HEK293 (cell line): ENCODE results near the gene CRY1.

Experiments used
- CTCF ChIA-PET: fragments of 350-600 bp; formaldehyde crosslinking; extraction: SDS; loops from one replicate; lab custom pipeline; 2021; ENCODE audit warnings: antibody characterized with exemption; lab: Yijun Ruan, JAX
- POLR2A ChIA-PET: fragments of 300-600 bp; formaldehyde crosslinking; extraction: SDS; loops from one replicate; lab custom pipeline; 2020; ENCODE audit warnings: antibody characterized with exemption, inconsistent platforms; lab: Yijun Ruan, JAX
- H3K27ac ChIP-seq: fragments of 200-500 bp; sonication (Bioruptor generic); 2 replicates; pipeline ENCODE4 v1.5.1; 2014; ENCODE audit warnings: low read depth, low read length, control low read depth, inconsistent platforms; ENCODE audit errors: extremely low read depth
- H3K36me3 ChIP-seq, 2 experiments: fragments of 200-500 bp in 1 of 2; sonication (Bioruptor generic) in 1 of 2; 1 replicate in 1 of 2; 2 replicates in 1 of 2; pipeline ENCODE4 v1.5.1; 2014 to 2017; ENCODE audit warnings: inconsistent platforms in 2 of 2, low read length in 2 of 2; ENCODE audit not compliant: control insufficient read depth in 2 of 2, insufficient read depth in 1 of 2
- H3K4me1 ChIP-seq: fragments of 200-500 bp; sonication (Bioruptor generic); 2 replicates; pipeline ENCODE4 v1.5.1; 2014; ENCODE audit warnings: mild to moderate bottlenecking, low read length, inconsistent platforms; ENCODE audit not compliant: control insufficient read depth, insufficient read depth
- H3K4me3 ChIP-seq: 2 replicates; pipeline ENCODE4 v1.5.1; 2011; ENCODE audit warnings: low read depth, mild to moderate bottlenecking, control low read depth, low read length, moderate library complexity
- H3K9me3 ChIP-seq: fragments of 200-500 bp; sonication (Bioruptor generic); 2 replicates; pipeline ENCODE4 v1.5.1; 2014; ENCODE audit warnings: low read depth, low read length, inconsistent platforms; ENCODE audit not compliant: control insufficient read depth, insufficient read depth
- HOXC10 ChIP-seq: sonication (generic); formaldehyde crosslinking; IDR thresholded peaks from 2 replicates; pipeline ENCODE4 v1.8.1; 2023; ENCODE audit warnings: mild to moderate bottlenecking, missing genetic modification reagents
- RBAK ChIP-seq: fragments of 450-650 bp; formaldehyde crosslinking; IDR thresholded peaks from 2 replicates; pipeline ENCODE4 v1.5.1; 2016; ENCODE audit warnings: missing biosample characterization, missing genetic modification characterization
- SCRT1 ChIP-seq: fragments of 450-650 bp; formaldehyde crosslinking; IDR thresholded peaks from 2 replicates; pipeline ENCODE4 v1.5.1; 2016; ENCODE audit warnings: missing biosample characterization, missing genetic modification characterization, borderline replicate concordance
- ZBTB20 ChIP-seq: fragments of 450-650 bp; formaldehyde crosslinking; IDR thresholded peaks from 2 replicates; pipeline ENCODE4 v1.5.1; 2016; ENCODE audit warnings: missing biosample characterization, missing genetic modification characterization
- ZEB2 ChIP-seq: fragments of 450-650 bp; formaldehyde crosslinking; IDR thresholded peaks from 2 replicates; pipeline ENCODE4 v1.5.1; 2016; ENCODE audit warnings: missing biosample characterization, missing genetic modification characterization
- ZNF112 ChIP-seq: fragments of 450-650 bp; formaldehyde crosslinking; IDR thresholded peaks from 2 replicates; pipeline ENCODE4 v1.5.0; 2017; ENCODE audit warnings: missing biosample characterization, missing genetic modification characterization
- ZNF138 ChIP-seq: fragments of 450-650 bp; formaldehyde crosslinking; IDR thresholded peaks from 2 replicates; pipeline ENCODE4 v1.5.1; 2016; ENCODE audit warnings: missing biosample characterization, missing genetic modification characterization, borderline replicate concordance
- ZNF157 ChIP-seq: fragments of 450-650 bp; formaldehyde crosslinking; IDR thresholded peaks from 2 replicates; pipeline ENCODE4 v1.5.1; 2016; ENCODE audit warnings: missing biosample characterization, missing genetic modification characterization
- ZNF184 ChIP-seq: fragments of 450-650 bp; IDR thresholded peaks from 2 replicates; pipeline ENCODE4 v1.5.1; 2018; ENCODE audit warnings: missing biosample characterization, mild to moderate bottlenecking, missing genetic modification characterization
- ZNF266 ChIP-seq: fragments of 450-650 bp; formaldehyde crosslinking; IDR thresholded peaks from 2 replicates; pipeline ENCODE4 v1.5.1; 2016; ENCODE audit warnings: missing biosample characterization, missing genetic modification characterization, low read depth
- ZNF394 ChIP-seq: fragments of 450-650 bp; formaldehyde crosslinking; IDR thresholded peaks from 2 replicates; pipeline ENCODE4 v1.5.1; 2016; ENCODE audit warnings: missing biosample characterization, missing genetic modification characterization, mild to moderate bottlenecking, moderate library complexity, borderline replicate concordance
- ZNF416 ChIP-seq: fragments of 450-650 bp; formaldehyde crosslinking; IDR thresholded peaks from 2 replicates; pipeline ENCODE4 v1.5.1; 2016; ENCODE audit warnings: missing biosample characterization, missing genetic modification characterization
- ZNF529 ChIP-seq: fragments of 450-650 bp; formaldehyde crosslinking; IDR thresholded peaks from 2 replicates; pipeline ENCODE4 v1.5.1; 2017; ENCODE audit warnings: missing genetic modification characterization, missing biosample characterization; ENCODE audit not compliant: insufficient replicate concordance
- ZNF549 ChIP-seq: fragments of 450-650 bp; IDR thresholded peaks from 2 replicates; pipeline ENCODE4 v1.5.1; 2018; ENCODE audit warnings: missing biosample characterization, missing genetic modification characterization, mild to moderate bottlenecking, inconsistent platforms, moderate library complexity
- ZNF626 ChIP-seq: fragments of 450-650 bp; sonication (Bioruptor Pico); formaldehyde crosslinking; IDR thresholded peaks from 2 replicates; pipeline ENCODE4 v1.5.1; 2018; ENCODE audit warnings: missing biosample characterization, missing genetic modification characterization, inconsistent platforms
- ZNF670 ChIP-seq: fragments of 450-650 bp; formaldehyde crosslinking; IDR thresholded peaks from 2 replicates; pipeline ENCODE4 v1.5.1; 2016; ENCODE audit warnings: missing biosample characterization, missing genetic modification characterization, low read depth
- ZNF707 ChIP-seq: fragments of 450-650 bp; formaldehyde crosslinking; IDR thresholded peaks from 2 replicates; pipeline ENCODE4 v1.5.1; 2016; ENCODE audit warnings: missing biosample characterization, missing genetic modification characterization
- ZNF830 ChIP-seq: fragments of 450-650 bp; IDR thresholded peaks from 2 replicates; pipeline ENCODE4 v1.5.0; 2018; ENCODE audit warnings: missing biosample characterization, missing genetic modification characterization, low read depth, mild to moderate bottlenecking, moderate library complexity
- TF ChIP-seq, protein P1 (sequence below): fragments of 450-650 bp; formaldehyde crosslinking; IDR thresholded peaks from 2 replicates; pipeline ENCODE4 v1.5.1; 2017; ENCODE audit warnings: missing biosample characterization, missing genetic modification characterization
- TF ChIP-seq, protein P2 (sequence below): fragments of 450-650 bp; formaldehyde crosslinking; IDR thresholded peaks from 2 replicates; pipeline ENCODE4 v1.5.1; 2016; ENCODE audit warnings: missing biosample characterization, missing genetic modification characterization
- TF ChIP-seq, protein P3 (sequence below): fragments of 450-650 bp; formaldehyde crosslinking; IDR thresholded peaks from 2 replicates; pipeline ENCODE4 v1.5.1; 2017; ENCODE audit warnings: missing biosample characterization, missing genetic modification characterization
- TF ChIP-seq, protein P4 (sequence below): fragments of 450-650 bp; formaldehyde crosslinking; IDR thresholded peaks from 2 replicates; pipeline ENCODE4 v1.5.1; 2016; ENCODE audit warnings: missing biosample characterization, missing genetic modification characterization

Gene CRY1

DNA sequence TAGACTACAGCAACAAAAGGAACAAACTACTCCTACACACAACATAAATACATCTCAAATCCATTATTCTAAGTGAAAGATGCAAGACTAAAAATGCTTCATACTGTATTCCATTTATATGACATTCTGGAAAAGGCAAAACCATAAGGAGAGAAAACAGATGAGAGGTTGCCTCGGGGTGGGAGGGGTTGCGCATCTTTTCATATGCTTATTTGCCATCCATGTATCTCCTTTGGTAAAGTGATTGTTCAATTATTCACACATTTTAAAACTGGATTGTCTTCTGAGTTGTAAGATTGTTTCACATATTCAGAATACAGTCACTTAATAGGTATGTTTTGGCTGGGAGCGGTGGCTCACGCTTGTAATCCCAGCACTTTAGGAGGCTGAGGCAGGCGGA is 142.8 kb downstream of the CRY1 start:
- no peaks in the 10 kb centered on the region for H3K36me3 ChIP-seq
- CTCF ChIA-PET = no interaction called here
- H3K27ac ChIP-seq = no peak overlapping the region
- H3K4me3 ChIP-seq = no peak overlapping the region
- POLR2A ChIA-PET = no interaction called here
- peaks cover 9% of the 10 kb centered on the region; the same call in 1 of the 2 replicates for H3K4me1 ChIP-seq
- TF ChIP-seq ZNF707 (tag by site-specific recombination) (no peak), RBAK (tag by site-specific recombination) (no peak), ZNF112 (no peak), ZNF266 (tag by site-specific recombination) (no peak), ZNF830 (tag by site-specific recombination) (no peak), ZNF670 (tag by site-specific recombination) (no peak), ZNF549 (tag by site-specific recombination) (no peak)
- TF ChIP-seq, protein P1, sequence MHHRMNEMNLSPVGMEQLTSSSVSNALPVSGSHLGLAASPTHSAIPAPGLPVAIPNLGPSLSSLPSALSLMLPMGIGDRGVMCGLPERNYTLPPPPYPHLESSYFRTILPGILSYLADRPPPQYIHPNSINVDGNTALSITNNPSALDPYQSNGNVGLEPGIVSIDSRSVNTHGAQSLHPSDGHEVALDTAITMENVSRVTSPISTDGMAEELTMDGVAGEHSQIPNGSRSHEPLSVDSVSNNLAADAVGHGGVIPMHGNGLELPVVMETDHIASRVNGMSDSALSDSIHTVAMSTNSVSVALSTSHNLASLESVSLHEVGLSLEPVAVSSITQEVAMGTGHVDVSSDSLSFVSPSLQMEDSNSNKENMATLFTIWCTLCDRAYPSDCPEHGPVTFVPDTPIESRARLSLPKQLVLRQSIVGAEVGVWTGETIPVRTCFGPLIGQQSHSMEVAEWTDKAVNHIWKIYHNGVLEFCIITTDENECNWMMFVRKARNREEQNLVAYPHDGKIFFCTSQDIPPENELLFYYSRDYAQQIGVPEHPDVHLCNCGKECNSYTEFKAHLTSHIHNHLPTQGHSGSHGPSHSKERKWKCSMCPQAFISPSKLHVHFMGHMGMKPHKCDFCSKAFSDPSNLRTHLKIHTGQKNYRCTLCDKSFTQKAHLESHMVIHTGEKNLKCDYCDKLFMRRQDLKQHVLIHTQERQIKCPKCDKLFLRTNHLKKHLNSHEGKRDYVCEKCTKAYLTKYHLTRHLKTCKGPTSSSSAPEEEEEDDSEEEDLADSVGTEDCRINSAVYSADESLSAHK = no peak
- H3K9me3 ChIP-seq = no peaks in the 10 kb centered on the region

DNA sequence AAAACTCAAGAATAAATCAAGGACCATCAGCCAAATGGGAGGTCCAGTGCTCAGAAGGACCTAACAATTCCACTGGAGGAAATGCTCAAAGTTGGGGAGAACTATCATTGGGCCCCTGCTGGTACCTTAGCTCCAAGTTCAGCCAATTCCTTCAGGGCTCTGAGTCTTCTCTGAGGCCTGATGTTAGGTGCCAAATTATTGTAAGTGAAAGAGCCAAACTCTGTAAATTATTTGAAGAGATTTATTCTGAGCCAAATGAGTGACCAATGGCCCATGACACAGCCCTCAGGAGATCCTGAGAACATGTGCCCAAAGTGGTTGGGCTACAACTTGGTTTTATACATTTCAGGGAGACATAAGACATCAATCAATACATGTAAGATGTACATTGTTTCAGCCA is 145.9 kb downstream of the CRY1 start:
- H3K4me3 ChIP-seq = no peak overlapping the region
- no peaks in the 10 kb centered on the region for H3K4me1 ChIP-seq
- TF ChIP-seq SCRT1 (tag by site-specific recombination) (no peak), ZBTB20 (tag by site-specific recombination) (no peak), ZNF138 (tag by site-specific recombination) (no peak), ZNF529 (no peak), ZNF184 (tag by site-specific recombination) (no peak), ZNF394 (tag by site-specific recombination) (no peak), HOXC10 (CRISPR knock-in tag) (no peak)
- TF ChIP-seq, protein P2, sequence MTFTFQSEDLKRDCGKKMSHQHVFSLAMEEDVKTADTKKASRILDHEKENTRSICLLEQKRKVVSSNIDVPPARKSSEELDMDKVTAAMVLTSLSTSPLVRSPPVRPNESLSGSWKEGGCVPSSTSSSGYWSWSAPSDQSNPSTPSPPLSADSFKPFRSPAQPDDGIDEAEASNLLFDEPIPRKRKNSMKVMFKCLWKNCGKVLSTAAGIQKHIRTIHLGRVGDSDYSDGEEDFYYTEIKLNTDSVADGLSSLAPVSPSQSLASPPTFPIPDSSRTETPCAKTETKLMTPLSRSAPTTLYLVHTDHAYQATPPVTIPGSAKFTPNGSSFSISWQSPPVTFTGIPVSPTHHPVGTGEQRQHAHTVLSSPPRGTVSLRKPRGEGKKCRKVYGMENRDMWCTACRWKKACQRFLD (tag by site-specific recombination) = no peak
- TF ChIP-seq, protein P3, sequence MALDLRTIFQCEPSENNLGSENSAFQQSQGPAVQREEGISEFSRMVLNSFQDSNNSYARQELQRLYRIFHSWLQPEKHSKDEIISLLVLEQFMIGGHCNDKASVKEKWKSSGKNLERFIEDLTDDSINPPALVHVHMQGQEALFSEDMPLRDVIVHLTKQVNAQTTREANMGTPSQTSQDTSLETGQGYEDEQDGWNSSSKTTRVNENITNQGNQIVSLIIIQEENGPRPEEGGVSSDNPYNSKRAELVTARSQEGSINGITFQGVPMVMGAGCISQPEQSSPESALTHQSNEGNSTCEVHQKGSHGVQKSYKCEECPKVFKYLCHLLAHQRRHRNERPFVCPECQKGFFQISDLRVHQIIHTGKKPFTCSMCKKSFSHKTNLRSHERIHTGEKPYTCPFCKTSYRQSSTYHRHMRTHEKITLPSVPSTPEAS (tag by site-specific recombination) = no peak
- POLR2A ChIA-PET = no interaction called here
- H3K36me3 ChIP-seq = no peaks in the 10 kb centered on the region
- no peaks in the 10 kb centered on the region for H3K9me3 ChIP-seq
- H3K27ac ChIP-seq = no peak overlapping the region
- CTCF ChIA-PET = interaction anchor here (1.6 kb wide), 1 partner anchor 9 kb away, joined by 3 read pairs; no protein-coding TSS in a partner anchor

DNA sequence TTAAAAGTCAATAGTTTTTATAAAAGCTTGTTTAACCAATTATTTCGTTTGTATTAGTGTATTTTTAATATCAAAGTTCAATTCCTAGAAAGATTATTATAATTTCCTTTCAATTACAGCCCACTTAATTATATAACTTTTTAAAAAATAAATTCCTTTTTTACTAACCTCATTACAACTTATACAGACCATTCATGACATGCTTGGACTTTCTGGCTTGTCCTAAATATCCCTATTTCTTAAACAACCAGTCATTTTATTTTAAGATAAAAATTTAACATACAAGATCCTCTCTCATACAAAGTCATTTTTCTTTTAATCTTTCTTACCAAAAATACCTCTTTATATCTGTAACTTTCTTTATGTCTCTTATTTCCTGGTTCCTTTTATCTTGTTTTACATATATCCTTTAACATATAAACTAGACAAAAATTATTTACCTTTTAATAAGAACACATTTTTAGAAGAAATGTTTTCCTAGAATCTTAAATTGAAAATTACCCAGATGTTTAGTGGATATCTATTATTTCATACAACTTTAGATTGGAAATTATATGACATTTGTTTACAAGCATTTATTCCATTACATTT is 148.0 kb downstream of the CRY1 start:
- H3K4me3 ChIP-seq = no peak overlapping the region
- H3K9me3 ChIP-seq = no peaks in the 10 kb centered on the region
- no peaks in the 10 kb centered on the region for H3K36me3 ChIP-seq
- POLR2A ChIA-PET = no interaction called here
- H3K4me1 ChIP-seq = no peaks in the 10 kb centered on the region
- CTCF ChIA-PET = no interaction called here
- no peak overlapping the region for H3K27ac ChIP-seq
- TF ChIP-seq ZEB2 (tag by site-specific recombination) (no peak), ZNF157 (no peak), ZNF416 (tag by site-specific recombination) (no peak), ZNF830 (tag by site-specific recombination) (no peak), ZNF626 (tag by site-specific recombination) (0 out of 2 replicates have a peak, but pooled peaks have one; percentile 65), ZNF184 (tag by site-specific recombination) (peak; percentile 23; the same call in 1 of the 2 replicates)
- TF ChIP-seq, protein P4, sequence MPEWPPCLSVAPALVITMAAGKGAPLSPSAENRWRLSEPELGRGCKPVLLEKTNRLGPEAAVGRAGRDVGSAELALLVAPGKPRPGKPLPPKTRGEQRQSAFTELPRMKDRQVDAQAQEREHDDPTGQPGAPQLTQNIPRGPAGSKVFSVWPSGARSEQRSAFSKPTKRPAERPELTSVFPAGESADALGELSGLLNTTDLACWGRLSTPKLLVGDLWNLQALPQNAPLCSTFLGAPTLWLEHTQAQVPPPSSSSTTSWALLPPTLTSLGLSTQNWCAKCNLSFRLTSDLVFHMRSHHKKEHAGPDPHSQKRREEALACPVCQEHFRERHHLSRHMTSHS (tag by site-specific recombination) = no peak
